ENCODE measurements around the gene NRXN2. TPM values are rescaled to one million over a fixed set of nuclear protein-coding genes. Genes with fewer than 3 reads are reported as not detected.

NRXN2 gene
- total RNA-seq, 2 donors from 2014 or later = 0.74 to 1.3 TPM

- no peak overlapping the region for H3K4me3 Mint-ChIP-seq
- no peak for ATAC-seq
- no peak overlapping the region for H3K27ac Mint-ChIP-seq
- H3K9me3 Mint-ChIP-seq = no peaks in the 10 kb centered on the region
- H3K27me3 Mint-ChIP-seq = peaks cover 0 to 6% of the 10 kb centered on the region in 2 donors
- H3K36me3 Mint-ChIP-seq = no peaks in the 10 kb centered on the region
- DNase-seq (ENCODE audit: low spot score) = no peak
- no peaks in the 10 kb centered on the region for H3K4me1 Mint-ChIP-seq (ENCODE audit: low read depth in 2 of 2)
Observed at GRCh38 chr11:64608636-64609035, 114.4 kb downstream of the NRXN2 start.

- Mint-ChIP-seq H3K9me3 (no peaks in the 10 kb centered on the region), H3K4me1 (ENCODE audit: low read depth in 2 of 2) (no peaks in the 10 kb centered on the region), H3K27me3 (peaks cover 0 to 6% of the 10 kb centered on the region in 2 donors), H3K27ac (no peak overlapping the region), H3K4me3 (no peak overlapping the region), H3K36me3 (no peaks in the 10 kb centered on the region)
- DNase-seq (ENCODE audit: low spot score) (no peak), ATAC-seq (no peak)
Observed at GRCh38 chr11:64608046-64608445, 115.0 kb downstream of the NRXN2 start.

GRCh38 chr11:64607381-64607985 lies 115.5 kb downstream of the NRXN2 start:
- no peak overlapping the region for H3K4me3 Mint-ChIP-seq
- H3K27me3 Mint-ChIP-seq = peaks cover 0 to 6% of the 10 kb centered on the region in 2 donors
- no peak overlapping the region for H3K27ac Mint-ChIP-seq
- H3K36me3 Mint-ChIP-seq = no peaks in the 10 kb centered on the region
- ATAC-seq (no peak), DNase-seq (ENCODE audit: low spot score) (no peak)
- no peaks in the 10 kb centered on the region for H3K9me3 Mint-ChIP-seq
- no peaks in the 10 kb centered on the region for H3K4me1 Mint-ChIP-seq (ENCODE audit: low read depth in 2 of 2)

- Mint-ChIP-seq H3K9me3 (no peaks in the 10 kb centered on the region), H3K4me3 (no peak overlapping the region), H3K27ac (no peak overlapping the region), H3K4me1 (ENCODE audit: low read depth in 2 of 2) (no peaks in the 10 kb centered on the region), H3K36me3 (no peaks in the 10 kb centered on the region), H3K27me3 (peaks cover 0 to 6% of the 10 kb centered on the region in 2 donors)
- DNase-seq (ENCODE audit: low spot score) (no peak), ATAC-seq (no peak)
Observed at GRCh38 chr11:64606796-64607380, 116.1 kb downstream of the NRXN2 start.

GRCh38 chr11:64605656-64606585 lies 117.1 kb downstream of the NRXN2 start:
- ATAC-seq (no peak), DNase-seq (ENCODE audit: low spot score) (no peak)
- H3K27ac Mint-ChIP-seq = no peak overlapping the region
- no peak overlapping the region for H3K4me3 Mint-ChIP-seq
- H3K9me3 Mint-ChIP-seq = no peaks in the 10 kb centered on the region
- peaks cover 0 to 6% of the 10 kb centered on the region in 2 donors for H3K27me3 Mint-ChIP-seq
- no peaks in the 10 kb centered on the region for H3K4me1 Mint-ChIP-seq (ENCODE audit: low read depth in 2 of 2)
- H3K36me3 Mint-ChIP-seq = no peaks in the 10 kb centered on the region

- Mint-ChIP-seq H3K9me3 (no peaks in the 10 kb centered on the region), H3K36me3 (no peaks in the 10 kb centered on the region), H3K4me3 (no peak overlapping the region), H3K27me3 (peaks cover 0 to 6% of the 10 kb centered on the region in 2 donors), H3K4me1 (ENCODE audit: low read depth in 2 of 2) (no peaks in the 10 kb centered on the region), H3K27ac (no peak overlapping the region)
- ATAC-seq = no peak
- no peak for DNase-seq (ENCODE audit: low spot score)
Observed at GRCh38 chr11:64605244-64605560, 117.8 kb downstream of the NRXN2 start.

- no peaks in the 10 kb centered on the region for H3K9me3 Mint-ChIP-seq
- H3K36me3 Mint-ChIP-seq = no peaks in the 10 kb centered on the region
- ATAC-seq (no peak), DNase-seq (ENCODE audit: low spot score) (no peak)
- peaks cover 0 to 6% of the 10 kb centered on the region in 2 donors for H3K27me3 Mint-ChIP-seq
- no peak overlapping the region for H3K4me3 Mint-ChIP-seq
- H3K27ac Mint-ChIP-seq = no peak overlapping the region
- no peaks in the 10 kb centered on the region for H3K4me1 Mint-ChIP-seq (ENCODE audit: low read depth in 2 of 2)
Observed at GRCh38 chr11:64604458-64605243, 118.3 kb downstream of the NRXN2 start.

- no peak for DNase-seq (ENCODE audit: low spot score)
- H3K4me1 Mint-ChIP-seq (ENCODE audit: low read depth in 2 of 2) = no peaks in the 10 kb centered on the region
- no peak overlapping the region for H3K27ac Mint-ChIP-seq
- H3K27me3 Mint-ChIP-seq = peaks cover 0 to 6% of the 10 kb centered on the region in 2 donors
- H3K9me3 Mint-ChIP-seq = no peaks in the 10 kb centered on the region
- no peak for ATAC-seq
- H3K36me3 Mint-ChIP-seq = no peaks in the 10 kb centered on the region
- H3K4me3 Mint-ChIP-seq = no peak overlapping the region
Observed at GRCh38 chr11:64603411-64604110, 119.4 kb downstream of the NRXN2 start.

- H3K9me3 Mint-ChIP-seq = no peaks in the 10 kb centered on the region
- H3K4me3 Mint-ChIP-seq = no peak overlapping the region
- DNase-seq (ENCODE audit: low spot score) (no peak), ATAC-seq (no peak)
- H3K27ac Mint-ChIP-seq = no peak overlapping the region
- H3K27me3 Mint-ChIP-seq = peaks cover 0 to 6% of the 10 kb centered on the region in 2 donors
- no peaks in the 10 kb centered on the region for H3K36me3 Mint-ChIP-seq
- no peaks in the 10 kb centered on the region for H3K4me1 Mint-ChIP-seq (ENCODE audit: low read depth in 2 of 2)
Observed at GRCh38 chr11:64602466-64603070, 120.4 kb downstream of the NRXN2 start.

- no peak for DNase-seq (ENCODE audit: low spot score)
- no peaks in the 10 kb centered on the region for H3K9me3 Mint-ChIP-seq
- peaks cover 0 to 6% of the 10 kb centered on the region in 2 donors for H3K27me3 Mint-ChIP-seq
- H3K36me3 Mint-ChIP-seq = no peaks in the 10 kb centered on the region
- no peak overlapping the region for H3K4me3 Mint-ChIP-seq
- no peak overlapping the region for H3K27ac Mint-ChIP-seq
- no peak for ATAC-seq
- no peaks in the 10 kb centered on the region for H3K4me1 Mint-ChIP-seq (ENCODE audit: low read depth in 2 of 2)
Observed at GRCh38 chr11:64601605-64602465, 121.2 kb downstream of the NRXN2 start.

GRCh38 chr11:64600281-64600992 lies 122.6 kb downstream of the NRXN2 start:
- Mint-ChIP-seq H3K9me3 (no peaks in the 10 kb centered on the region), H3K4me1 (ENCODE audit: low read depth in 2 of 2) (no peaks in the 10 kb centered on the region), H3K27me3 (peaks cover 0 to 6% of the 10 kb centered on the region in 2 donors), H3K36me3 (no peaks in the 10 kb centered on the region), H3K4me3 (no peak overlapping the region), H3K27ac (no peak overlapping the region)
- no peak for DNase-seq (ENCODE audit: low spot score)
- ATAC-seq = no peak
